Fibroblast of lung (primary cell): ENCODE results near the gene TRAPPC1.

Experiments used
- EZH2 ChIP-seq: IDR thresholded peaks from 2 replicates; pipeline ENCODE4 v1.5.1; 2012; ENCODE audit warnings: low read length, control low read depth, mild to moderate bottlenecking; ENCODE audit errors: missing control alignments
- TF ChIP-seq, protein P1 (sequence below), 2 donors: IDR thresholded peaks in 1 of 2; conservative IDR thresholded peaks in 1 of 2; 1 replicate in 1 of 2; 2 replicates in 1 of 2; pipeline ENCODE4 v1.5.1; 2011 to 2012; ENCODE audit warnings: low read length in 2 of 2, control low read depth in 1 of 2, inconsistent platforms in 1 of 2, low read depth in 1 of 2, mild to moderate bottlenecking in 1 of 2

DNA sequence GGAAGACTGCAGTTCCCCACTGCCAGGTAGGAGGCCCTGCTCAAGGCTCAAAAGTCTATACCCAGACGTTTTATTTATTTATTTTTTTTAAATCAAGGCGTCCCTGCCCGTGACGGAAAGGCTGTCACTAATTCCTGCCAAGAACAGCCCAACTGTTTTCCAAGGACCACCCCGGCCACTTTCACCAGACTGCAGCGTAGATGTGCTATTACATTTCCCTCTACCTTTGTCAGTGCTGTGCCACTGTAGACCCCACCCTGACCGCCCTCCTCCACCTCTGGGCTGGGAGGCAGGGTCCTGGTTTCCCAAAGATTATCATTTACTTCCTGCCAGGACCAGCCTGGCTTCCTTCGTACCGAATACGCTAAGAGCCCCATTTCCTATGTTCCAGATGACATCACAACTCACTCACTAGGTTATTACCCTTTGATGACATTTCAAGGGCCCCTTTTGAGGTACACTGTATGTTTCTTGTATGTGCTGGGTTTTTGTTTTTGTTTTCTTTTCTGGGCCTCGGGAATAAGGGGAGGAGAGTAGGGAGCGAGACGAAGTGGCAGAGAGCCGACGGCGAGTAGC is 9.4 kb downstream of the TRAPPC1 start:
- no peak for TF ChIP-seq EZH2
- TF ChIP-seq, protein P1, sequence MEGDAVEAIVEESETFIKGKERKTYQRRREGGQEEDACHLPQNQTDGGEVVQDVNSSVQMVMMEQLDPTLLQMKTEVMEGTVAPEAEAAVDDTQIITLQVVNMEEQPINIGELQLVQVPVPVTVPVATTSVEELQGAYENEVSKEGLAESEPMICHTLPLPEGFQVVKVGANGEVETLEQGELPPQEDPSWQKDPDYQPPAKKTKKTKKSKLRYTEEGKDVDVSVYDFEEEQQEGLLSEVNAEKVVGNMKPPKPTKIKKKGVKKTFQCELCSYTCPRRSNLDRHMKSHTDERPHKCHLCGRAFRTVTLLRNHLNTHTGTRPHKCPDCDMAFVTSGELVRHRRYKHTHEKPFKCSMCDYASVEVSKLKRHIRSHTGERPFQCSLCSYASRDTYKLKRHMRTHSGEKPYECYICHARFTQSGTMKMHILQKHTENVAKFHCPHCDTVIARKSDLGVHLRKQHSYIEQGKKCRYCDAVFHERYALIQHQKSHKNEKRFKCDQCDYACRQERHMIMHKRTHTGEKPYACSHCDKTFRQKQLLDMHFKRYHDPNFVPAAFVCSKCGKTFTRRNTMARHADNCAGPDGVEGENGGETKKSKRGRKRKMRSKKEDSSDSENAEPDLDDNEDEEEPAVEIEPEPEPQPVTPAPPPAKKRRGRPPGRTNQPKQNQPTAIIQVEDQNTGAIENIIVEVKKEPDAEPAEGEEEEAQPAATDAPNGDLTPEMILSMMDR (conservative IDR thresholded peaks at IDR 0.05 in 1 of 2, IDR thresholded peaks at IDR 0.05 in 1 of 2; ENCODE audit: low read depth in 1 of 2, low read length in 2 of 2), result no peak
